Measurements from ENCODE around the gene DMRTA2.

Gene DMRTA2

DNA sequence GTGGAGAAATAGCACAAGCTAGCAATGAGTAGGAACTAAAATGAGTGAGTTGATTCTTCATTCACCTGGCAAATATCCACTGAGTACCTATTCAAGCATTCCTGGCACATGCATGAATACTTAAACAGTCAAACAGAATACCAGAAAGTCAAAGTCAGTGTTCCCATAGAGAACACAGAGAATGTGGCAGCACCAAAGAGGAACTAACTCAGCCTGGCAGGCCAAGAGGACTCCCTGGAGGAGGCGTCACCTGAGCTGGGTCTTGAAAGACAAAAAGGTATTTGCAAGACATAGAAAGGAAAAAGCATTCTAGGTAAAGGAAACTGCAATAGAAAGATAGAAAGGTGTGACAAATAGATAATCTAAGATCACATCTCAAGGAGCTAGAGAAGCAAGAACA, 49.7 kb downstream of the DMRTA2 start:
- no peak for DNase-seq

- DNase-seq, result no peak
These were observed 51.5 kb downstream of the DMRTA2 start for GRCh38 chr1:50371749-50372148.

GRCh38 chr1:50369830-50370229, 53.4 kb downstream of the DMRTA2 start:
- DNase-seq, result no peak

DNA sequence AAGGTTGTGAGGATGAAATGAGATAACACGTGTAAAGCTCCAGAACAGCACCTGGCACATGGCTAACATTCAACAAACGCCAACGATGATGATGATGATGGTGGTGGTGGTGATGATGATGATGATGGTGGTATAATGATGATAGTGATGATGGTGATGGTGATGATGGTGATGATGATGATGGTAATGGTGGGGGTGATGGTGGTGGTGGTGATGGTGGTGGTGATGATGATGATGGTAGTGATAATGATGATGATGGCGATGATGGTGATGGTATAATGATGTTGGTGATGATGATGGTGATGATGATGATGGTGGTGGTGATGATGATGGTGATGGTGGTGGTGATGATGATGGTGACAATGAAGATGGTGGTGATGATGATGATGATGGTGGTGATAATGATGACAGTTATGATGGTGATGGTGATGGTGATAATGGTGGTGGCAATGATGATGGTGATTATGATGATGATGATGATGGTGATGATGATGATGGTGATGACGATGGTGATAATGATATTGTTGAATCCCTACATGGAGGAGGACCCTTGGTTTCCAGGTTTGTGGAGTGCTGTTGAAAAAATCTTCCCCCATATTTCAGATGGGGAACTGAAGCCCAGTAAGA, 54.1 kb downstream of the DMRTA2 start:
- DNase-seq, result no peak

- peak in 2 of 5 experiments; percentile 4 to 16 for DNase-seq
These were observed 54.9 kb downstream of the DMRTA2 start for GRCh38 chr1:50368179-50369007.

Data from T-helper 2 cell (primary cell).